Measurements from ENCODE around the gene SHKBP1. TPM values are rescaled to one million over a fixed set of nuclear protein-coding genes. Genes with fewer than 3 reads are reported as not detected.

SHKBP1 gene
- polyA plus RNA-seq, 3 donors = 44.3 to 47.9 (median 45.6) TPM

Other genes starting within 250 kb of the SHKBP1 start
- gene C19orf47, start 228.5 kb upstream of the SHKBP1 start, polyA plus RNA-seq (ENCODE audit: insufficient read length in 3 of 3) = 10 to 100 TPM in 2 of 3 donors, 1 to 10 TPM in 1; 8.3 to 18.0 (median 14.5) TPM
- 100 to 1,000 TPM; 194 to 276 (median 275) TPM for gene PLD3, start 228.2 kb upstream of the SHKBP1 start, polyA plus RNA-seq (ENCODE audit: insufficient read length in 3 of 3)
- gene HIPK4, start 186.7 kb upstream of the SHKBP1 start, polyA plus RNA-seq (ENCODE audit: insufficient read length in 3 of 3) = under 1 TPM in 2 of 3 donors, not detected in 1; 0.14 to 0.17 TPM
- gene PRX, start 163.5 kb upstream of the SHKBP1 start, polyA plus RNA-seq (ENCODE audit: insufficient read length in 3 of 3) = 10 to 100 TPM; 10.2 to 14.0 (median 11.7) TPM
- gene SERTAD1, start 150.9 kb upstream of the SHKBP1 start, polyA plus RNA-seq (ENCODE audit: insufficient read length in 3 of 3) = 1 to 10 TPM; 6.4 to 9.7 (median 7.0) TPM
- 10 to 100 TPM; 33.0 to 38.5 (median 34.6) TPM for gene SERTAD3, start 132.5 kb upstream of the SHKBP1 start, polyA plus RNA-seq (ENCODE audit: insufficient read length in 3 of 3)
- 10 to 100 TPM; 35.5 to 58.3 (median 49.3) TPM for gene BLVRB, start 111.1 kb upstream of the SHKBP1 start, polyA plus RNA-seq (ENCODE audit: insufficient read length in 3 of 3)
- gene SPTBN4, start 109.9 kb upstream of the SHKBP1 start, polyA plus RNA-seq (ENCODE audit: insufficient read length in 3 of 3) = 1 to 10 TPM; 1.5 to 2.2 (median 1.6) TPM
- gene LTBP4, start 24.5 kb downstream of the SHKBP1 start, polyA plus RNA-seq (ENCODE audit: insufficient read length in 3 of 3) = 100 to 1,000 TPM; 156 to 325 (median 271) TPM
- 10 to 100 TPM in 2 of 3 donors, 1 to 10 TPM in 1; 9.4 to 16.0 (median 15.9) TPM for gene NUMBL, start 113.8 kb downstream of the SHKBP1 start, polyA plus RNA-seq (ENCODE audit: insufficient read length in 3 of 3)
- gene COQ8B, start 140.0 kb downstream of the SHKBP1 start, polyA plus RNA-seq (ENCODE audit: insufficient read length in 3 of 3) = 10 to 100 TPM; 30.7 to 45.2 (median 38.9) TPM
- 10 to 100 TPM; 12.3 to 15.4 (median 14.2) TPM for gene ITPKC, start 140.2 kb downstream of the SHKBP1 start, polyA plus RNA-seq (ENCODE audit: insufficient read length in 3 of 3)
- 10 to 100 TPM; 14.5 to 18.5 (median 15.1) TPM for gene ACTMAP, start 173.6 kb downstream of the SHKBP1 start, polyA plus RNA-seq (ENCODE audit: insufficient read length in 3 of 3)
- 100 to 1,000 TPM; 111 to 126 (median 117) TPM for gene SNRPA, start 174.3 kb downstream of the SHKBP1 start, polyA plus RNA-seq (ENCODE audit: insufficient read length in 3 of 3)
- gene MIA, start 198.6 kb downstream of the SHKBP1 start, polyA plus RNA-seq (ENCODE audit: insufficient read length in 3 of 3) = 1 to 10 TPM in 2 of 3 donors, under 1 TPM in 1; 0.19 to 3.5 (median 1.4) TPM
- gene RAB4B, start 201.4 kb downstream of the SHKBP1 start, polyA plus RNA-seq (ENCODE audit: insufficient read length in 3 of 3) = 10 to 100 TPM in 2 of 3 donors, 1 to 10 TPM in 1; 7.0 to 13.5 (median 12.6) TPM
- gene EGLN2, start 222.3 kb downstream of the SHKBP1 start, polyA plus RNA-seq (ENCODE audit: insufficient read length in 3 of 3) = 10 to 100 TPM; 60.1 to 80.5 (median 74.4) TPM

Measured in renal cortex interstitium (tissue), 3 donors.